Naive thymus-derived CD4-positive, alpha-beta T cell (primary cell): ENCODE measurements around the gene INPP5A. TPM values are rescaled to one million over a fixed set of nuclear protein-coding genes. Genes with fewer than 3 reads are reported as not detected.

Experiments
- ATAC-seq: fragments of 150-1000 bp; cut with Tn5 transposase; 2 replicates; pipeline ENCODE4 v1.10.0; 2021; ENCODE audit warnings: mild to moderate bottlenecking, moderate library complexity
- CTCF ChIA-PET: fragments of 350-600 bp; sonication (Branson Sonifier 250); formaldehyde crosslinking; loops from one replicate; lab custom pipeline; 2021; ENCODE audit warnings: antibody characterized with exemption; lab: Charles Lee
- POLR2A ChIA-PET: fragments of 350-600 bp; sonication (Branson Sonifier 250); formaldehyde crosslinking; loops from one replicate; lab custom pipeline; 2021; ENCODE audit warnings: antibody characterized with exemption, inconsistent platforms; lab: Charles Lee
- DNase-seq, 9 donors: peaks; one replicate each; pipeline versions ENCODE4 v3.0.0 to v3.0.0-alpha.2; 2020 to 2022; ENCODE audit warnings: mixed read lengths in 1 of 9
- H3K27ac ChIP-seq: one replicate; pipeline ENCODE4 v1.7.0; 2013; ENCODE audit warnings: mild to moderate bottlenecking, low read depth, low read length, moderate library complexity
- H3K27me3 ChIP-seq, 2 donors: one replicate each; pipeline ENCODE4 v1.7.0; 2013; ENCODE audit warnings: low read length in 2 of 2, mild to moderate bottlenecking in 2 of 2, moderate library complexity in 2 of 2; ENCODE audit not compliant: control insufficient read depth in 2 of 2, insufficient read depth in 2 of 2
- H3K36me3 ChIP-seq, 3 experiments: 1 replicate in 2 of 3; 2 replicates in 1 of 3; pipeline ENCODE4 v1.7.0; 2013; ENCODE audit warnings: low read length in 3 of 3, mild to moderate bottlenecking in 3 of 3, moderate library complexity in 1 of 3; ENCODE audit not compliant: insufficient read depth in 3 of 3, control insufficient read depth in 2 of 3
- H3K4me1 ChIP-seq, 2 donors: one replicate each; pipeline ENCODE4 v1.7.0; 2013; ENCODE audit warnings: low read length in 2 of 2, mild to moderate bottlenecking in 2 of 2, moderate library complexity in 1 of 2; ENCODE audit not compliant: control insufficient read depth in 2 of 2, insufficient read depth in 2 of 2
- H3K4me3 ChIP-seq: 2 replicates; pipeline ENCODE4 v1.7.0; 2013; ENCODE audit warnings: mild to moderate bottlenecking, low read length
- H3K9me3 ChIP-seq, 3 experiments: 1 replicate in 2 of 3; 2 replicates in 1 of 3; pipeline ENCODE4 v1.7.0; 2013; ENCODE audit warnings: low read length in 3 of 3; ENCODE audit not compliant: control insufficient read depth in 2 of 3
- H3K27ac Mint-ChIP-seq, 9 donors: one replicate each; pipeline ENCODE4 v1.8.0; 2020 to 2022; ENCODE audit warnings: mixed read lengths in 9 of 9, mild to moderate bottlenecking in 8 of 9, moderate library complexity in 5 of 9, inconsistent platforms in 2 of 9
- H3K27me3 Mint-ChIP-seq, 5 donors: one replicate each; pipeline ENCODE4 v1.8.0; 2021 to 2022; ENCODE audit warnings: mixed read lengths in 5 of 5, mild to moderate bottlenecking in 1 of 5
- H3K36me3 Mint-ChIP-seq, 5 donors: one replicate each; pipeline ENCODE4 v1.8.0; 2020 to 2022; ENCODE audit warnings: mixed read lengths in 5 of 5, mild to moderate bottlenecking in 3 of 5, inconsistent platforms in 1 of 5
- H3K4me1 Mint-ChIP-seq, 7 donors: one replicate each; pipeline ENCODE4 v1.8.0; 2020 to 2022; ENCODE audit warnings: mixed read lengths in 7 of 7, mild to moderate bottlenecking in 3 of 7, inconsistent platforms in 1 of 7
- H3K4me3 Mint-ChIP-seq, 10 donors: one replicate each; pipeline ENCODE4 v1.8.0; 2020 to 2022; ENCODE audit warnings: mild to moderate bottlenecking in 10 of 10, mixed read lengths in 10 of 10, moderate library complexity in 6 of 10, inconsistent platforms in 2 of 10
- H3K9me3 Mint-ChIP-seq, 11 donors: one replicate each; pipeline ENCODE4 v1.8.0; 2020 to 2022; ENCODE audit warnings: mixed read lengths in 11 of 11, mild to moderate bottlenecking in 4 of 11, inconsistent platforms in 1 of 11, moderate library complexity in 1 of 11
- intact Hi-C, 2 donors: fragments of 100-400 bp; cut with micrococcal nuclease; formaldehyde crosslinking; loops; one replicate each; pipeline ENCODE4 v1.15.1; 2023
- polyA plus RNA-seq, 2 donors: library from polyadenylated mRNA; unstranded; fragments of 300-500 nt; fragmentation: Illumina TruSeq; gene quantifications; one replicate each; pipeline ENCODE4 v1.2.3, GENCODE V29; 2021
- total RNA-seq, 6 experiments: library from RNA in 5 of 6; stranded (reverse) in 5 of 6; gene quantifications; 1 replicate in 5 of 6; 2 replicates in 1 of 6; pipeline ENCODE4 v1.2.3 and lab custom pipeline; 2021 to 2026

The INPP5A gene
- total and polyA plus RNA-seq, 7 experiments from 2014 or later = 0.97 to 30.7 (median 25.0) TPM

DNA sequence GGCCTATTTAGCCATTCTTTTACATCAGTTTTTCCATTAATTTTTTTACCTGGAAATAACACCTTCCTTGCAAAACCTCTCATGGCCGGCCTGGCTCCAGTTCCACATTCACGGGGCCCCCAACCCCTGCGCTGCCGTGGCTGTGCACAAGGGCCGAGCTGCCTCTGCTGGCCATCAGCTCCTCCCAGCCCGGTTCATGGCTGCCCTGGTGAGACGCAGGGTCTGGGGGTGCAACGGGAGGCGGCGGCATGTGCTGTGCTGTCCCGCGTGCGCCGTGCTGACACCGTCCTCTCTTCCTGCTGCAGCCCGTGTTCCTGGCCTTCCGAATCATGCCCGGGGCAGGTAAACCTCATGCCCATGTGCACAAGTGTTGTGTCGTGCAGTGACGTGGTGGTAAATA lies 244.0 kb downstream of the INPP5A start:
- Histone ChIP-seq H3K9me3 (no peaks in the 10 kb centered on the region), H3K36me3 (peaks cover 0 to 45% (median 0%) of the 10 kb centered on the region in 3 experiments), H3K4me1 (no peaks in the 10 kb centered on the region), H3K27ac (no peak overlapping the region), H3K4me3 (no peak overlapping the region), H3K27me3 (no peaks in the 10 kb centered on the region)
- Mint-ChIP-seq H3K27ac (no peak overlapping the region), H3K4me1 (peaks cover 0 to 9% (median 4%) of the 10 kb centered on the region in 7 donors), H3K4me3 (no peak overlapping the region), H3K36me3 (peaks cover 8 to 58% (median 33%) of the 10 kb centered on the region in 5 donors), H3K27me3 (peaks cover 0 to 21% (median 12%) of the 10 kb centered on the region in 5 donors), H3K9me3 (peaks cover 0 to 9% (median 0%) of the 10 kb centered on the region in 11 donors)
- intact Hi-C loops = no loop called here
- DNase-seq = no peak
- ChIA-PET CTCF (no interaction called here), POLR2A (no interaction called here)
- ATAC-seq = no peak

DNA sequence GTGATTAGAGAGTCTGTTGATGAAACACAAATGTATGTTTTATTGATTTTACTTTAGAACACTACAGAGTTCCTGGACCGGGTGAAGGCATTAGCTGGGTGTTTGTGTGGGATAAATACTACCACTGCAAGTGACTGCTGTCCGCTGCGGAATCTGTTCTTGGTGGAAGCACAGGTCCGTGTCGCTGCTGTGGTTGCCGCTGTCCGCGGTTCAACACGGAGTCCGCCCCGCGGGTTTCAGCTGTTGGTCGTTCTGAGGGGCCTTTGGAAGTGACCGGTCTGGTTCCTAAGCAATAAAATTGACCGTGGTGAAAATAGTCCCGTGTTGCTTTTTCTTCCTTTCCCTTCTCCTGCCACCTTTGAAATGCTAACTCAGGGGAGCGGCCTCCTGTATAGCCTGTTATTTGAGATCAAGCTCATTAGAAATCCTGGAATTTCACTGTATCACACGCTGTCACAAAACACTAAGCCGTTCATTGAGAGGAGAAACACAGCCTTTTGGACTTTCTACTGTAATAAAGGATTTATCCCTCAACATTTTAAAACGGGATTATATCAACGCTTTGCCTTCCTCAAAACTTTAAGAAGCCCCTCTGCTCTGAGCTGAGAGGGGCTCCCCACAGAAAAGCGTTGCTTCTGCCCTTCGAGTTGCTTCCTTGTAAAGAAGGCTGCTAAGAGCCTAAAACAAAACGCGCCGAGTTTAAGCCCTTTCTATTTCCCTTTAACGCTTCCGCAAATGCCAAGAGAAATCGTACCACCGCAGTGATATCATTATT lies 245.8 kb downstream of the INPP5A start:
- peaks cover 0 to 9% (median 4%) of the 10 kb centered on the region in 7 donors for H3K4me1 Mint-ChIP-seq

DNA sequence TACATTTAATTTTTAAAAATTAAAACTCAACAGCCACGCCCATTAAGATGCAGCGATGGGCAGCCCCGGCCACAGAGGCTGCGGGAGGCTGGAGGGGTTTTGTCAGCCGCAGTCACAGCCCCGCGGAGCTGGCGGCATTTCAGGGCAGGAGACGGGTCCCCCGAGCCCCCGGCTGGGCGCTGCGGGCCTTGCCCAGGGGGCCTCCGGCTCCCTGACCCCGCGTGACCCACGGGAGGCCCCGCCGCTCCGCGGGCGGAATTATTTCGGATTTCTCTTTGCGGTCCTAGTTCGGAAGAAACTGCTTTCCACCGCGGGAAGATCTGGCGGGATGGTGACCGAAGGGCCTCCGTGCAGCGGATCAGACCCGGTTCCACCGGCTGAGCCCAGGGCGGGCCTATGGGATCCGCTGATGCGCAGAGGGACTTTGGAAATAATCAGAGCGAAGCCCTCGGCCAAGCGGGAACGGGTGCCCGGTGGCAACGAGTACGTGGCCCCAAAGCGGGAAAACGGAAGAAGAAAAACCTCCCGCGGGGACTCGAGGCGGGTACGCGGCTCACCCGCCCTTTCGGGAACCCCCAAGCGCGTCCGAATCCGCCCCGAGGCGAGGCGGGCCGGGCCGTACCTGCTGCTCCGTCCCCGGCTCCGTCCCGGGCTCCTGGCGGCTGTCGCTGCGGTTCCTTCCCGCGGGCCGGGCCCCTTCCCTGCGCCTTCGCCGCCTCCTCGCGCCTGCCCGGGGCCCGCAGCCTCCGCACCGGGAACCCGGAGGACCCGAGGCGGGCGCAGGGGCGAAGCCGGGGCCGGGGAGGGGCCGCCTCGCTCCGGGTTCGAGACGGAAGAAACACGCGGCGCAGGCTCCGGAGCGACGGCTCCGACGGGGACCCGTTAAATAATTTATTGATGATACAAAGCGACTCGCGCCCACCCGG lies 246.6 kb downstream of the INPP5A start:
- peak overlapping the region in 1 of 9 donors; percentile 33 for H3K27ac Mint-ChIP-seq
- Histone ChIP-seq H3K9me3 (no peaks in the 10 kb centered on the region), H3K27me3 (no peaks in the 10 kb centered on the region), H3K36me3 (peaks cover 0 to 24% (median 0%) of the 10 kb centered on the region in 3 experiments), H3K4me3 (no peak overlapping the region), H3K4me1 (no peaks in the 10 kb centered on the region), H3K27ac (no peak overlapping the region)
- peaks cover 0 to 25% (median 12%) of the 10 kb centered on the region in 5 donors for H3K27me3 Mint-ChIP-seq
- POLR2A ChIA-PET = no interaction called here
- peaks cover 0 to 9% (median 4%) of the 10 kb centered on the region in 7 donors for H3K4me1 Mint-ChIP-seq
- DNase-seq (no peak), ATAC-seq (no peak)
- intact Hi-C loops = no loop called here
- CTCF ChIA-PET = no interaction called here
- peak overlapping the region in 4 of 10 donors; percentile 35 to 71 (median 54) for H3K4me3 Mint-ChIP-seq
- H3K9me3 Mint-ChIP-seq = peaks cover 0 to 9% (median 0%) of the 10 kb centered on the region in 11 donors
- H3K36me3 Mint-ChIP-seq = peaks cover 8 to 37% (median 24%) of the 10 kb centered on the region in 5 donors

More for the DNA sequence above, 245.8 kb downstream of the INPP5A start:
- DNase-seq = no peak
- ATAC-seq = no peak
- no peak overlapping the region for H3K4me3 ChIP-seq
- Mint-ChIP-seq H3K27me3 (peaks cover 0 to 21% (median 12%) of the 10 kb centered on the region in 5 donors), H3K27ac (peak overlapping the region in 2 of 9 donors; percentile 23 to 58), H3K9me3 (peaks cover 0 to 9% (median 0%) of the 10 kb centered on the region in 11 donors), H3K4me3 (peak overlapping the region in 8 of 10 donors; percentile 7 to 71 (median 42)), H3K36me3 (peaks cover 8 to 43% (median 26%) of the 10 kb centered on the region in 5 donors)
- no peaks in the 10 kb centered on the region for H3K27me3 ChIP-seq
- no peaks in the 10 kb centered on the region for H3K9me3 ChIP-seq
- ChIA-PET CTCF (no interaction called here), POLR2A (no interaction called here)
- no peak overlapping the region for H3K27ac ChIP-seq
- intact Hi-C loops = no loop called here
- no peaks in the 10 kb centered on the region for H3K4me1 ChIP-seq
- H3K36me3 ChIP-seq = peaks cover 0 to 31% (median 0%) of the 10 kb centered on the region in 3 experiments

DNA sequence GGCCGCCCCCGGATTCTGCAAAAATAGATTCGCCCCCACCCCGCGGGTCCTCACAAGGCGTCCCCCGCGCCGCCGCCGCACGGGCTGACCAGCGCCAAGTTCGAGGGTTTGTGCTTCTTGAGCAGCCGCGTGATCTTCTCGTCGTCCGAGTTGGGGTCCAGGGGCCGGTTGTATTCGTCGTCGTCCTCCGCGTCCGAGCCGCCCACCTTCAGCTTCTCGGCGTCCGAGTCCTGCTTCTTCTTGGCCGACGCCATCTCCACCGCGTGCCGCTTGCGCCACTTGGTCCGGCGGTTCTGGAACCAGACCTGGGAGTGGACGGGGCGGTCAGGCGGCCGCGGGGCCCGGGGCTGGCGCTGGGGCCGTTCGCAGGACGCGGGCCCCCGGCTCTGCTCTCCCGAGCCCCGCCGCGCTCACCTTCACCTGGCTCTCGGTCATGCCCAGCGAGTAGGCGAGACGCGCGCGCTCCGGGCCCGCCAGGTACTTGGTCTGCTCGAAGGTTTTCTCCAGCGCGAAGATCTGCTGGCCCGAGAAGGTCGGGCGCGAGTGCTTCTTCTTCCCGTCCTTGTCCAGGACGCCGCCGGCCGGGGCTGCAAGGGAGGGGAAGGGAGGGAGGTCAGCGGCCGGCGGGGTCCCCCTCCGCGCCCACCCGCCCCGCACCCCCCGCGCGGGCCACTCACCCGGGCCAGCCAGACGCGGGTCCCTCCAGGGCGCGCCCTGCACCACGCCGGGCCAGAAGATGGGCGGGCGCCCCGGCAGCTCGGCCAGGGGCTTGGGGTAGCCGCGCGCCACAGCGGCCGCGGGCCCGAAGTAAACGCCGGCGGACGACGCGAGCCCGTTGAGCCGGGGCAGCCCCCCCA lies 247.5 kb downstream of the INPP5A start:
- Mint-ChIP-seq H3K9me3 (peaks cover 0 to 9% (median 1%) of the 10 kb centered on the region in 11 donors), H3K27ac (no peak overlapping the region)

DNA sequence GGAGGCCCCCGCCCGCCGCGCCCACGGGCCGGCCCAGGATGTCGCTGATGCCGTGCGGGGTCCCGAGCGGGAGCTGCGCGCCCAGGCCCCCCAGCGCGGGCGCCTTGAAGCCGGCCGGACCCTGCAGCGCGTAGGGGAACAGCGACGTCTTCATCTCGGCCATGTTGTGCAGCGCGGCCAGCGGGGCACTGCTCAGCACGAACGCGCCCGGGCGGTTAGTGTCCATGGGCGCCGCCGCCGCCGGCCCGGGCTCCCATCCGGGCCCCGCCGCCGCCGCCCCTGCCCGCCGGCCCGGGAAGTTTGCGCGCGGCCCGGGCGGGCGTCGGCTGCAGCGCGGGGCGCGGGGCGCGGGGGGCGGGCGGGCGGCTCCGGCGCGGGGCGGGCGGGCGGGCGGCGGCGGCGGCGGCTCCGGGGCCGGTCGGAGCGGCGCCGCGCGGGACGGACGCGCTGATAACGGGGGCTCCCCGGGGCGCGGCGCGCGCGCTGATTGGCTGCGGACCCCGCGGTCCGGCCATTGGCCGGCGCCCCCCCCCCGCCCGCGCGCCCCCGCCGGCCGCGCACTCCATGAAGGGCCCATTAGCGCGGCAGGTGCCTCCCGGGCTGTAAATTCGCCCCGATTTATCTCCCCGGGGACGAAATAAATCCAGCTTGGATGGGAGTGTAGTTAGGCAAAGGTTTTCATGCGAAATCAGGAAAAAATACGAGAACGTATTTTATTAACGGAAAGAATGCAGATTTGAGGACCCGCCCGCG lies 248.3 kb downstream of the INPP5A start, which contains the start of gene NKX6-2:
Gene NKX6-2 (minus strand): TSS at position 425 of the 753 bp plus-strand sequence. CDS start 199 bp downstream, at position 226.
- Mint-ChIP-seq H3K9me3 (peaks cover 0 to 9% (median 1%) of the 10 kb centered on the region in 11 donors), H3K27ac (peak within 1 kb of the TSS in 1 of 9 donors; percentile 42), H3K4me3 (peak within 1 kb of the TSS in 3 of 10 donors; percentile 21 to 39 (median 25)), H3K4me1 (peaks cover 0 to 9% (median 4%) of the 10 kb centered on the region in 7 donors), H3K36me3 (peaks cover 5 to 26% (median 24%) of the 10 kb centered on the region in 5 donors), H3K27me3 (peaks cover 0 to 33% (median 12%) of the 10 kb centered on the region in 5 donors)
- POLR2A ChIA-PET = no interaction called here
- DNase-seq = no peak
- Histone ChIP-seq H3K36me3 (peaks cover 0 to 10% (median 0%) of the 10 kb centered on the region in 3 experiments), H3K27me3 (peaks cover 0 to 3% of the 10 kb centered on the region in 2 donors), H3K4me1 (no peaks in the 10 kb centered on the region), H3K9me3 (no peaks in the 10 kb centered on the region), H3K4me3 (no peak within 1 kb of the TSS), H3K27ac (no peak within 1 kb of the TSS)
- CTCF ChIA-PET = no interaction called here
- intact Hi-C loops = no loop called here
- no peak for ATAC-seq

More for the DNA sequence above, 247.5 kb downstream of the INPP5A start:
- Mint-ChIP-seq H3K4me3 (peak overlapping the region in 1 of 10 donors; percentile 25), H3K4me1 (peaks cover 0 to 9% (median 4%) of the 10 kb centered on the region in 7 donors), H3K27me3 (peaks cover 0 to 30% (median 12%) of the 10 kb centered on the region in 5 donors), H3K36me3 (peaks cover 6 to 30% (median 24%) of the 10 kb centered on the region in 5 donors)
- no peak overlapping the region for H3K4me3 ChIP-seq
- POLR2A ChIA-PET = no interaction called here
- DNase-seq = no peak
- no peaks in the 10 kb centered on the region for H3K4me1 ChIP-seq
- no peaks in the 10 kb centered on the region for H3K9me3 ChIP-seq
- intact Hi-C loops = no loop called here
- peaks cover 0 to 2% of the 10 kb centered on the region in 2 donors for H3K27me3 ChIP-seq
- CTCF ChIA-PET = no interaction called here
- H3K27ac ChIP-seq = no peak overlapping the region
- peaks cover 0 to 16% (median 0%) of the 10 kb centered on the region in 3 experiments for H3K36me3 ChIP-seq
- ATAC-seq = no peak
